ENCODE measurements around the gene C10orf105.

Gene C10orf105

GRCh38 chr10:71675295-71675970 is 44.1 kb downstream of the C10orf105 start:
- no peak for DNase-seq

GRCh38 chr10:71671994-71672946 is 47.3 kb downstream of the C10orf105 start:
- DNase-seq: no peak

- DNase-seq: no peak
Observed at GRCh38 chr10:71667387-71667752, 52.2 kb downstream of the C10orf105 start.

GRCh38 chr10:71666639-71667386 is 52.8 kb downstream of the C10orf105 start:
- DNase-seq: no peak

GRCh38 chr10:71665456-71665855 is 54.1 kb downstream of the C10orf105 start:
- DNase-seq: no peak

- no peak for DNase-seq
Observed at GRCh38 chr10:71664585-71664984, 55.0 kb downstream of the C10orf105 start.

GRCh38 chr10:71663311-71663710 is 56.3 kb downstream of the C10orf105 start:
- DNase-seq: no peak

GRCh38 chr10:71661779-71662336 is 57.7 kb downstream of the C10orf105 start:
- no peak for DNase-seq

Measured in NCI-H446 (cell line).